ENCODE data around the gene C17orf100.

C17orf100 gene

DNA sequence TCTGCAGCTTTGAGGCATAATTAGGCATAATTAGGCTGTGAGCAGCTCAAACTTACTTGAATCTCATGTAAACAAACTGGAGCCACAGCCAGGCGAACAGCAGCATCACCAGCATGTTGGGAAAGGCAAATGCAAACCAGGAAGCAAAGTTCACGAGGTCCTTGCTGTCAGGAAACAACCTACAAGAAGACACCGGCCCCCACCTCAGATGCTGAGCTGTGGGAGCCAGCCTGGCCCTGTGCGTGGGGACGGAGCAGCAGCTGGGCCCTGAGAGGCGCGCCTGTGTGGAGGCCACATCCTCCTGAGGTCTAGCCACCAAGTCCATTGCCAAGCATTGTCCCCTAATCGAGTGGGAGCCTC is 49.4 kb downstream of the C17orf100 start:
- no peaks in the 10 kb centered on the region for H3F3A ChIP-seq (ENCODE audit: low read depth)
- no peak overlapping the region for H3K4me2 ChIP-seq (ENCODE audit: low read depth, low read length, poor library complexity, severe bottlenecking)
- no peaks in the 10 kb centered on the region for H3K9me2 ChIP-seq (replicated peaks; ENCODE audit: low read depth, low read length)
- H3K4me3 ChIP-seq (ENCODE audit: low read length, poor library complexity, severe bottlenecking) = no peak overlapping the region
- no peaks in the 10 kb centered on the region for H3K9me3 ChIP-seq (ENCODE audit: insufficient read depth, low read depth, low read length)
- no peak overlapping the region for H3K9ac ChIP-seq (ENCODE audit: low read depth, low read length, poor library complexity, severe bottlenecking)
- TF ChIP-seq EZH2phosphoT487 (IDR thresholded peaks at IDR 0.05; ENCODE audit: borderline replicate concordance) = no peak
- TF ChIP-seq, protein P1, sequence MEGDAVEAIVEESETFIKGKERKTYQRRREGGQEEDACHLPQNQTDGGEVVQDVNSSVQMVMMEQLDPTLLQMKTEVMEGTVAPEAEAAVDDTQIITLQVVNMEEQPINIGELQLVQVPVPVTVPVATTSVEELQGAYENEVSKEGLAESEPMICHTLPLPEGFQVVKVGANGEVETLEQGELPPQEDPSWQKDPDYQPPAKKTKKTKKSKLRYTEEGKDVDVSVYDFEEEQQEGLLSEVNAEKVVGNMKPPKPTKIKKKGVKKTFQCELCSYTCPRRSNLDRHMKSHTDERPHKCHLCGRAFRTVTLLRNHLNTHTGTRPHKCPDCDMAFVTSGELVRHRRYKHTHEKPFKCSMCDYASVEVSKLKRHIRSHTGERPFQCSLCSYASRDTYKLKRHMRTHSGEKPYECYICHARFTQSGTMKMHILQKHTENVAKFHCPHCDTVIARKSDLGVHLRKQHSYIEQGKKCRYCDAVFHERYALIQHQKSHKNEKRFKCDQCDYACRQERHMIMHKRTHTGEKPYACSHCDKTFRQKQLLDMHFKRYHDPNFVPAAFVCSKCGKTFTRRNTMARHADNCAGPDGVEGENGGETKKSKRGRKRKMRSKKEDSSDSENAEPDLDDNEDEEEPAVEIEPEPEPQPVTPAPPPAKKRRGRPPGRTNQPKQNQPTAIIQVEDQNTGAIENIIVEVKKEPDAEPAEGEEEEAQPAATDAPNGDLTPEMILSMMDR (conservative IDR thresholded peaks at IDR 0.05; ENCODE audit: low read length) = no peak
- H4K20me1 ChIP-seq (ENCODE audit: insufficient read depth, low read length, poor library complexity, severe bottlenecking) = no peaks in the 10 kb centered on the region
- H3K36me3 ChIP-seq (ENCODE audit: insufficient read depth, low read length) = no peaks in the 10 kb centered on the region
- H3K79me2 ChIP-seq (ENCODE audit: insufficient read depth, low read length) = no peaks in the 10 kb centered on the region
- peak overlapping the region; percentile 67; the same call in 1 of the 2 replicates for H2AFZ ChIP-seq (ENCODE audit: low read length)
- H3K4me1 ChIP-seq (ENCODE audit: insufficient read depth, low read length, poor library complexity, severe bottlenecking) = no peaks in the 10 kb centered on the region
- H3K27me3 ChIP-seq (ENCODE audit: insufficient read depth, low read length, poor library complexity, severe bottlenecking) = no peaks in the 10 kb centered on the region

DNA sequence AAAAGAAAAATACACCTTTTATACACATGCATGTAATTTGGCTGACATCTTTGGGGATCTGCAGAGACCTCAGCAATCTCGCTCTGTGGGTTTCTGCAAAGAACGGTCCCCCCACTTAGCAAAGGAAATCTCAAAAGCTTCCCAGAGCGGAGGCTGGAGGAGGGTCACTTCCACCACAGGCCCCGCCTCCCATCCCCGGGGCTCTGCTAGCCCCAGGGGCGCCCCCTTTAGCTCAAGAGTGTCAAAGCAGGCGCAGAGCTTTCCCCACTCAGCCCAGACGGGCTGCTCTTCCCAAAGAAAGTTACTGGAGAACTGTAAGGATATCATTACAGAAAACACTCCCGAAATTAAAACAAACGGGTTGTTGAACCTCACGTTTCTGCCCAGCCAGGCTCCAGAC is 50.2 kb downstream of the C17orf100 start:
- no peaks in the 10 kb centered on the region for H3K9me2 ChIP-seq (replicated peaks; ENCODE audit: low read depth, low read length)
- H2AFZ ChIP-seq (ENCODE audit: low read length) = peak overlapping the region; percentile 67
- H3K4me3 ChIP-seq (ENCODE audit: low read length, poor library complexity, severe bottlenecking) = no peak overlapping the region
- no peaks in the 10 kb centered on the region for H3F3A ChIP-seq (ENCODE audit: low read depth)
- no peaks in the 10 kb centered on the region for H3K4me1 ChIP-seq (ENCODE audit: insufficient read depth, low read length, poor library complexity, severe bottlenecking)
- H3K27me3 ChIP-seq (ENCODE audit: insufficient read depth, low read length, poor library complexity, severe bottlenecking) = no peaks in the 10 kb centered on the region
- H3K4me2 ChIP-seq (ENCODE audit: low read depth, low read length, poor library complexity, severe bottlenecking) = no peak overlapping the region
- no peaks in the 10 kb centered on the region for H3K79me2 ChIP-seq (ENCODE audit: insufficient read depth, low read length)
- no peak overlapping the region for H3K9ac ChIP-seq (ENCODE audit: low read depth, low read length, poor library complexity, severe bottlenecking)
- TF ChIP-seq, protein P1 (conservative IDR thresholded peaks at IDR 0.05; ENCODE audit: low read length) = peak; percentile 68
- no peak for TF ChIP-seq EZH2phosphoT487 (IDR thresholded peaks at IDR 0.05; ENCODE audit: borderline replicate concordance)
- H4K20me1 ChIP-seq (ENCODE audit: insufficient read depth, low read length, poor library complexity, severe bottlenecking) = no peaks in the 10 kb centered on the region
- H3K9me3 ChIP-seq (ENCODE audit: insufficient read depth, low read depth, low read length) = no peaks in the 10 kb centered on the region
- no peaks in the 10 kb centered on the region for H3K36me3 ChIP-seq (ENCODE audit: insufficient read depth, low read length)

DNA sequence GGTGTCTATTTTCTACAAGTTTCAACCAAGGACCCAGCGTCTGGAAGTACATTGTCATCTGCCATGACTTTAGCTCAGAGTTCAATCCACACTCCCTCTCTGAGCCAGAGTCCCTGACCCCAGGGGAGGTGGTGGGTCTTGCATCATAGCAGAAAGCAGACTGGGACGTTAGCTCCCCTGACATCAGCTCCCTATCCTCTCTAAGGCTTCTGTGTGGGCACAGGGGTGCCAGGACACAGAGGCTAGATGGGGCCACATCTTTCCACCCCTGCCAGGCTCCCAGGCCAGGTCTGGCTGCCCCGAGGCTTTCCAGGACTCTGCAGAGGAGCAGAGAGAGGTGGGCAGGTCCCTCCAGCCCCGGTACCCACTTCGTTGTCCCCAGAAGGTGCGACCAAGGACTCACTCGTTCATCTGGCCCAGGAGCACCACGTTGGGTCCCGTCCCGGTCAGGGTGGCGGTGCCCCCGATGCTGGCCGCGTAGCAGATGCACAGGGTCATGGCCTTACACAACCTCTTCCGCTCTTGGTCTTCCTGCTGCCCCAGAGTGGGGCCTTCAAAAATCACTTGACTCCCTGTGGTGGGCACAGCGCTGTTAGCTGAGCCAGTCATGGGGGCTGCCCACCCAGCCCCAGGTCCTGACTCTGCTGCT is 51.1 kb downstream of the C17orf100 start:
- H3K4me3 ChIP-seq (ENCODE audit: low read length, poor library complexity, severe bottlenecking) = no peak overlapping the region
- H2AFZ ChIP-seq (ENCODE audit: low read length) = no peak overlapping the region
- H3K36me3 ChIP-seq (ENCODE audit: insufficient read depth, low read length) = no peaks in the 10 kb centered on the region
- H3K79me2 ChIP-seq (ENCODE audit: insufficient read depth, low read length) = no peaks in the 10 kb centered on the region
- no peaks in the 10 kb centered on the region for H3K9me2 ChIP-seq (replicated peaks; ENCODE audit: low read depth, low read length)
- no peak for TF ChIP-seq EZH2phosphoT487 (IDR thresholded peaks at IDR 0.05; ENCODE audit: borderline replicate concordance)
- TF ChIP-seq, protein P1 (conservative IDR thresholded peaks at IDR 0.05; ENCODE audit: low read length) = no peak
- no peaks in the 10 kb centered on the region for H3K9me3 ChIP-seq (ENCODE audit: insufficient read depth, low read depth, low read length)
- H3K27me3 ChIP-seq (ENCODE audit: insufficient read depth, low read length, poor library complexity, severe bottlenecking) = no peaks in the 10 kb centered on the region
- H4K20me1 ChIP-seq (ENCODE audit: insufficient read depth, low read length, poor library complexity, severe bottlenecking) = no peaks in the 10 kb centered on the region
- no peaks in the 10 kb centered on the region for H3F3A ChIP-seq (ENCODE audit: low read depth)
- H3K9ac ChIP-seq (ENCODE audit: low read depth, low read length, poor library complexity, severe bottlenecking) = no peak overlapping the region
- no peaks in the 10 kb centered on the region for H3K4me1 ChIP-seq (ENCODE audit: insufficient read depth, low read length, poor library complexity, severe bottlenecking)
- H3K4me2 ChIP-seq (ENCODE audit: low read depth, low read length, poor library complexity, severe bottlenecking) = no peak overlapping the region
